ELR (cell line): ENCODE measurements around the gene NUDT3.
"Not testable (repeated sequence)": the region's sequence is repeated elsewhere in the genome, so short reads cannot be mapped to it uniquely, and the experiment has no call there.

Source experiments
- DNase-seq: peaks from one replicate; pipeline ENCODE4 v3.0.0-alpha.2; 2015; ENCODE audit warnings: low read depth

The NUDT3 gene

DNA sequence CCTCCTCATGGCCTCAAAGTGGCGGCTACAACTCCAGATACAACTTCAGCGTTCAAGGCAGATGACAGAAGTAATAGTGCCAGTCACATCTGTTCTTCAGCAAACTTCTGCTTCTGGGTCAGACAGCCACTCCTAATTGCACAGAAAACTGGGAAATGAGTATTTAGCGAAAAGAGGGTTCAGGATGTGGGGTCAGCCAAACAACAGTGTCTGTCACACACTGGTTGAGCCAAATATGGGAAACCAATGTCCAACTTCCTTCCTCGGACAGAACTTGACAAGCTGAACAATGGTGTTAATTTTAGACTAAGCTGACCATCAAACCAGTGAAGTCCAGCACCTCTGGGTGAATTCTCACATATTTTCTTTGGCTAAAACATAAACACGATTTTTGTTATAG lies 22.1 kb downstream of the NUDT3 start:
- no peak for DNase-seq

DNA sequence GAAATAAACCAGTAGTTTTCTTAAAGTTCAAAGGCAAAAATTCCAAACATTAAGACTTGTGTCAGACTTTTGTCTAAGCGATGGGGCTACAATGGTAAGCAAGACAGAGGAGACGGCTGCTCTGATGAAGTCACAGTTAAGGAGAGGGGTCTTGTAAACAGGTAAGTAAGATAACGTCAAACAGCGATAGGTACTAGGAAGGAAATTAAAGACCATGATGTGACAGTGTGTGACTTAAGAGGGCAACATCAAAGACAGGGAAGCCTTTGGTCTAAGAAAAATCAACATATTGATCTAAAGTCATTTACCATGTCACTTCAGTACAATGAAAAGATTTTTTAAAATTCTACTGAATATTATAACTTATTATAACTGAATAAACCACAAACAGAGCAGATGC lies 23.1 kb downstream of the NUDT3 start:
- no peak for DNase-seq

- DNase-seq: no peak
Measured at GRCh38 chr6:34366639-34366921, 25.9 kb downstream of the NUDT3 start.

DNA sequence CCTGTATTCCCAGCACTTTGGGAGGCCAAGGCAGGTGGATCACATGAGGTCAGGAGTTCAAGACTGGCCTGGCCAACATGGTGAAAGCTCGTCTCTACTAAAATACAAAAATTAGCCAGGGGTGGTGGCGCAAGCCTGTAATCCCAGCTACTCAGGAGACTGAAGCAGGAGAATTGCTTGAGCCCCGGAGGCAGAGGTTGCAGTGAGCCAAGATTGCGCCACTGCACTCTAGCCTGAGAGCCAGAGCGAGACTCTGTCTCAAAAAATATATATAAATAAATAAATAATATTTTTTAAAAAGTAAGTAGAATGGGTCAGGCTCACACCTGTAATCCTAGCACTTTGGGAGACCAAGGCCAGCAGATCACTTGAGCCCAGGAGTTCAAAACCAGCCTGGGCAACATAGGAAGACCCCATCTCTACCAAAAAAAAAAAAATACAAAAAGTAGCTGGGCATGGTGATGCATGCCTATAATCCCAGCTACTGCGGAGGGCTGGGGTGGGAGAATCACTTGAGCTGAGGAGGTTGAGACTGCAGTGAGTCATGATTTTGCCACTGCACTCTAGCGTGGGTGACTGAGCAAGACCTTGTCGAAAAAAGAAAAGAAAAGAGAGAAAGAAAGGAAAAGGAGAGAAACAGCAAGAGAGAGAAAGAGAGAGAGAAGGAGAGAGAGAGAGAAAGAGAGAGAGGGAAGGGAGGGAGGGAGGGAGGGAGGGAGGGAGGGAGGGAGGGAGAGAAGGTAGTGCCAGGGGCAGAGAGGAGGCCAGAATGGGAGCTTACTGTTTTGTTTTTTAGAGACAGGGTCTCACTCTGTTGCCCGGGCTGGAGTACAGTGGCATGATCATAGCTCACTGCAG lies 26.5 kb downstream of the NUDT3 start:
- DNase-seq: peak; percentile 86

- DNase-seq: not testable (repeated sequence)
Measured at GRCh38 chr6:34363681-34364075, 28.8 kb downstream of the NUDT3 start.

- DNase-seq: no peak
Measured at GRCh38 chr6:34362909-34363680, 29.4 kb downstream of the NUDT3 start.

- DNase-seq: no peak
Measured at GRCh38 chr6:34362176-34362575, 30.3 kb downstream of the NUDT3 start.

DNA sequence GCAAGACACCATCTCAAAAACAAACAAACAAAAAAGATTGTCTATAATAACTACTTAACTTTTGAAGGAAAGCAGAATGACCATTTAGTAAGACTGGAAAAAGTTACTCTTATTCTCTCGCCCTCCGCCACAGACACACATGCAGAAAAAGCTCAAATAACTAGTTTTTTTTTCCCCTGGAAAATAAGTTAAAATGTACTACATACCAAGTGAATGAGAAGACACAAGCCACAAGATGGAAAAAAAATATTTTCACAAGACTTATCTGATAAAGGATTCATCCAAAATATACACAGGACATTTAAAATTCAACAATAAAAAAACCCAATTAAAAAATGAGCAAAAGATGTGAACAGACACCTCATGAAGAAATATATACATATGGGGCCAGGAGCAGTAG lies 31.9 kb downstream of the NUDT3 start:
- DNase-seq: peak; percentile 43

- peak; percentile 56 for DNase-seq
Measured at GRCh38 chr6:34359418-34360158, 32.9 kb downstream of the NUDT3 start.

DNA sequence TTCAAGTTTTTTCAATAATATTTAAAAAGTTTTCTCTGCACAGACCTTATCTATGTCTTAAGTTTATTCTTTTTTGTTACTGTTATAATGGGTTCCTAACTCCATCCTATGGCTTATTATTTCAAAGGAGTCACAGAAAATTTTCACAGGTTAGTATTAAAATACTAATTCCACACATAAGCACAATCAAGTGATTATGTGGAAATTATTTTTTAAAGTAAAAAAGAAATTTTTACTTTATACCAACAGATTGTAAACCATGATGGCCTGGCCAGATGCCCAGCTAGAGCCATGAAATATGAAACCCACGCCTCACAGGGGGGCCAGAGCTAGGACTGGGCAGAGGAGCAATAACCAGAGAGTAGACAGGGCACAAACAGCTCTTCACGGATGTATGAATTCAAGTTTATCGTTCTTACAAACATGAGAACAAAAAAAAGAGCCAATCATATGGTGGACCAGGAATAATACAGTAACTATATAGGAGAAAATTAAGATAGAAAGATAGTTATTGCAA lies 34.0 kb downstream of the NUDT3 start:
- DNase-seq: peak; percentile 43

DNA sequence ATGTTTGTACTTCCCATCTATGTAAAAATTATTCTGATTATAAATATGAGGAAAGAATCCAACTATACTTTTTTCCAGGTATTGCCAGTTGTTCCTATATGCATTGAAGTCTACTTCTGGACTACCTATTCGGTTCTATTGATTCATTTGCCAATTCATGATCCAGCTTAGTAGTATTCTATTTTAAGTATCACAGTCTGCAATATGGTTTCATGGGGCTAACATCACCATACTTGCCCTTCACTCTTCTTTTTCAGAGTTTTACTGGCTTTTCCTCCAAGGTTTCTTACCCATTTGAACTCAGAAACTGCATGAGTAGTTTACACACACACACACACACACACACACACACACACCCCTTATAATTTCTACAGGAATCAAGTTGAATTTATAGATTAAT lies 34.5 kb downstream of the NUDT3 start:
- no peak for DNase-seq

DNA sequence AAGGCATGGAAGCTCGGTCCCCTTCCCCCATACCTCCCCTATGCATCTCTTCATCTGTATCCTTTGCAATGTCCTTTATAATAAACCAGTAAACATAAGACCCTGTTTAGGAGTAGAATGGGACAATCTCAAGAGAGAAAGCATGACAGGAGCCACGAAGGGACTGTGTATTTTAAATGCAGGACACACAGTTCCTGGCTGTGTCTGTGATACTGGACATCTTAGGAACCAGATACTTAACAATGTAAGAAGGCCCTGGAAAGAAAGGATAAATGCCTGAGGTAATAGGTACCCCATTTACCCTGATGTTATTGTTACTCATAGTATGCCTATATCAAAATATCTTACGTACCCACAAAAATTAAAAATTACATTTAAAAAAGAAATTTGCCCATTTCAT lies 36.6 kb downstream of the NUDT3 start:
- DNase-seq: no peak

GRCh38 chr6:34354230-34354629 lies 38.2 kb downstream of the NUDT3 start:
- DNase-seq: not testable (repeated sequence)

DNA sequence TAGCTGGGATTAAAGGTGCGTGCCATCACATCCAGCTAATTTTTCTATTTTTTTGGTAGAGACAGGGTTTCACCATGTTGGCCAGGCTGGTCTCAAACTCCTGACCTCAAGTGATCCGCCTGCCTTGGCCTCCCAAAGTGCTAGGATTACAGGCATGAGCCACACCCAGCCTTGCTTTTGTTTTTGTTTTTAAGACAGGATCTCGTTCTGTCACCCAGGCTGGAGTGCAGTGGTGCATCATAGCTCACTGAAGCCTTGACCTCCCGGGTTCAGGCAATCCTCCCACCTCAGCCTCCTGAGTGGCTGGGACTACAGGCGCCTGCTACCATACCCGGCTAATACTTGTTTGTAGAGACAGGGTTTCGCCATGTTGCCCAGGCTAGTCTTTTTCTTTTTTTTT lies 38.9 kb downstream of the NUDT3 start:
- not testable (repeated sequence) for DNase-seq

DNA sequence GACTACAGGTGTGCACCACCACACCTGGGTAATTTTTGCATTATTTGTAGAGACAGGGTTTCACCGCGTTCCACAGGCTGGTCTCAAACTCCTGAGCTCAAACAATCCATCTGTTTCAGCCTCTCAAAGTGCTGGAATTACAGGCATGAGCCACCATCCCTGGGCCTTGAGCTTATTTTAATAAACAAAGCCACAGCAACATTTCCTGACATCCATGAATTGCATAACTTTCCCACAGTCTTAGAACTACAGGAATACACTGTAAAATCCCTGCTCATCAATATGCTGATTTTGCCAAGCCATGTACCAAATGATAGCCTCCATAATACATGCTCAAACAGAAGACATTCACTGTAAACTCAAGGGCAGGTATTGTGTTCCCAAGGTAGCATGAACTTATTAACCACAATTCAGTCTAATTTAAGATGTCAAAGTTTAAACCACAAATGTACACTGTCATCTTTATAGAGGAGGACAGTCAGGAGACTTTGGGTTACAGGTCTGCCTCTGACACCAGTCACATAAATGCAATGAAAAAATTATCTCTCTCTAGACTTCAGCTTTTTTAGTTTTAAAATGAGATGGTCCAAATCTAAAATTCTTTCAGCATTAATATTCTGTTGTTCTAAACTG lies 40.0 kb downstream of the NUDT3 start:
- DNase-seq: peak; percentile 34

DNA sequence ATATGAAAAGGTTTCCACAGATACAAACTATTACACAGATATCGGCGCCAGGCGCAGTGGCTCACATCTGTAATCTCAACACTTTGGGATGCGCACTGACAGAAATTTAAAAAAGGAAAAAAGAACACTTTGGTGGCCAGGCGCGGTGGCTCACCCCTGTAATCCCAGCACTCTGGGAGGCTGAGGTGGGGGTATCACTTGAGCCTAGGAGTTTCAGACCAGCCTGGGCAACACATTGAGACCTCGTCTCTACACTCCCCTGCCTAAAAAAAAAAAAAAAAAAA lies 41.6 kb downstream of the NUDT3 start:
- no peak for DNase-seq

GRCh38 chr6:34350137-34350933 lies 42.1 kb downstream of the NUDT3 start:
- no peak for DNase-seq

DNA sequence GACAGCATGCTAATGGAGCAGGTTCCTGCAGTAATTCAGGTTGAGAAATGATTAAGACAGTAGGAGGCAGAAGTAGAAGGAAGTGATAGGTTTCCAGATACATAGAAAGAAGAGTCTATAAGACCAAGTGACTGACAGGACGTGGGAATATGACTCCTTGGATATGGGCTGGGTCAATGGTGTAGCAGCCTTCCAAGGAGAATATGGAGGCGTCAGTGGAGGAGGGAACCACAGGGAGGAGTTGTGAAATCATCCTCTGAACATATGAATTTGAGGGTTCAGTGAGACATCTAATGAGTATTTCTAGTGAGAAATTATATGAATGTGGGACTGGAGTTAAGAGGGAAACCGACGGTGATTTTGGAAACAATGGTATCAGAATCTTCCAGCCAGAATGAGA lies 43.3 kb downstream of the NUDT3 start:
- peak; percentile 16 for DNase-seq

GRCh38 chr6:34347303-34347702 lies 45.2 kb downstream of the NUDT3 start:
- no peak for DNase-seq

GRCh38 chr6:34346175-34347119 lies 46.0 kb downstream of the NUDT3 start:
- DNase-seq: no peak
